DMS53 treated with DMSO at 0.1 percent for 48 hours (cell line): Measurements from ENCODE around the gene SEPTIN3.

Experiments used
- DNase-seq: peaks from one replicate; lab custom pipeline; 2025; ENCODE audit not compliant: unreplicated experiment; lab: John Stamatoyannopoulos, UW

Gene SEPTIN3

GRCh38 chr22:42010778-42011177 lies 41.5 kb downstream of the SEPTIN3 start:
- no peak for DNase-seq

- no peak for DNase-seq
Observed at GRCh38 chr22:42013385-42013784, 44.1 kb downstream of the SEPTIN3 start.

- no peak for DNase-seq
Observed at GRCh38 chr22:42016111-42016510, 46.9 kb downstream of the SEPTIN3 start.

GRCh38 chr22:42018224-42018623 lies 49.0 kb downstream of the SEPTIN3 start:
- no peak for DNase-seq
